Peyer's patch (tissue), 4 donors: Measurements from ENCODE around the gene XRCC5. TPM values are rescaled to one million over a fixed set of nuclear protein-coding genes. Genes with fewer than 3 reads are reported as not detected.

Experiments
- DNase-seq, 3 donors: peaks; one replicate each; pipeline ENCODE4 v3.0.0-alpha.2; 2017 to 2019
- H3K27ac ChIP-seq, 4 donors: fragments of 200-600 bp; sonication (generic); one replicate each; pipeline ENCODE4 v1.5.1; 2016 to 2019
- H3K27me3 ChIP-seq, 2 donors: fragments of 200-600 bp; sonication (generic); one replicate each; pipeline ENCODE4 v1.5.1; 2019
- H3K36me3 ChIP-seq, 3 donors: fragments of 200-600 bp; sonication (generic); one replicate each; pipeline ENCODE4 v1.5.1; 2016 to 2019
- H3K4me1 ChIP-seq, 4 donors: fragments of 200-600 bp; sonication (generic); one replicate each; pipeline ENCODE4 v1.5.1; 2016 to 2019
- H3K4me3 ChIP-seq, 4 donors: fragments of 200-600 bp; sonication (generic); 1 replicate in 3 of 4; 2 replicates in 1 of 4; pipeline ENCODE4 v1.5.1; 2016 to 2019; ENCODE audit warnings: mild to moderate bottlenecking in 1 of 4
- H3K9me3 ChIP-seq, 4 donors: fragments of 200-600 bp; sonication (generic); one replicate each; pipeline ENCODE4 v1.5.1; 2016 to 2019; ENCODE audit warnings: mild to moderate bottlenecking in 1 of 4
- CTCF ChIP-seq, 6 experiments: fragments of 450-650 bp in 4 of 6; fragments of 200-600 bp in 2 of 6; sonication (generic) in 1 of 6; IDR thresholded peaks; one replicate each; pipeline ENCODE4 v1.5.1; 2017 to 2019; ENCODE audit warnings: antibody characterized with exemption in 6 of 6, mild to moderate bottlenecking in 3 of 6, moderate library complexity in 1 of 6
- POLR2A ChIP-seq, 2 donors: fragments of 450-650 bp; IDR thresholded peaks; one replicate each; pipeline ENCODE4 v1.5.1; 2017; ENCODE audit warnings: antibody characterized with exemption in 2 of 2, mild to moderate bottlenecking in 2 of 2, moderate library complexity in 2 of 2
- total RNA-seq, 4 donors: library from RNA; depleted of rRNA; stranded (reverse); fragments of >200 nt; gene quantifications; one replicate each; pipeline ENCODE4 v1.1.0, GENCODE V29; 2016

XRCC5 gene
- total RNA-seq, 4 donors from 2014 or later = 81.7 to 140 (median 111) TPM

- TF ChIP-seq CTCF (IDR thresholded peaks at IDR 0.05) = no peak
- TF ChIP-seq POLR2A (IDR thresholded peaks at IDR 0.05) = no peak
- H3K27me3 ChIP-seq = no peaks in the 10 kb centered on the region
- peaks cover 0 to 21% (median 2%) of the 10 kb centered on the region in 4 donors for H3K4me1 ChIP-seq
- peak overlapping the region; percentile 37 to 87 (median 66) for H3K27ac ChIP-seq
- H3K4me3 ChIP-seq = peak overlapping the region in 3 of 4 donors; percentile 70 to 73 (median 73)
- no peak for DNase-seq
- peaks cover 0 to 23% (median 0%) of the 10 kb centered on the region in 3 donors for H3K36me3 ChIP-seq
- no peaks in the 10 kb centered on the region for H3K9me3 ChIP-seq
Observed at GRCh38 chr2:216108310-216108966, 710 bp upstream of the XRCC5 start.

GRCh38 chr2:216109962-216110614, 940 bp downstream of the XRCC5 start:
- no peak for DNase-seq
- Histone ChIP-seq H3K4me1 (peaks cover 0 to 27% (median 2%) of the 10 kb centered on the region in 4 donors), H3K27ac (peak overlapping the region; percentile 83 to 87 (median 85)), H3K27me3 (no peaks in the 10 kb centered on the region), H3K36me3 (peaks cover 0 to 33% (median 0%) of the 10 kb centered on the region in 3 donors), H3K9me3 (no peaks in the 10 kb centered on the region), H3K4me3 (peak overlapping the region; percentile 69 to 73 (median 72))
- peak in 5 of 6 experiments; percentile 32 to 58 (median 46) for TF ChIP-seq CTCF (IDR thresholded peaks at IDR 0.05)
- no peak for TF ChIP-seq POLR2A (IDR thresholded peaks at IDR 0.05)

- H3K4me3 ChIP-seq = peak overlapping the region in 1 of 4 donors; percentile 73
Observed at GRCh38 chr2:216110620-216111019, 1.5 kb downstream of the XRCC5 start.

GRCh38 chr2:216111122-216111521, 2.0 kb downstream of the XRCC5 start:
- DNase-seq = no peak
- H3K27me3 ChIP-seq = no peaks in the 10 kb centered on the region
- H3K4me1 ChIP-seq = peaks cover 0 to 35% (median 2%) of the 10 kb centered on the region in 4 donors
- peaks cover 0 to 33% (median 0%) of the 10 kb centered on the region in 3 donors for H3K36me3 ChIP-seq
- H3K4me3 ChIP-seq = no peak overlapping the region
- H3K27ac ChIP-seq = no peak overlapping the region
- TF ChIP-seq POLR2A (IDR thresholded peaks at IDR 0.05) (no peak), CTCF (IDR thresholded peaks at IDR 0.05) (no peak)
- no peaks in the 10 kb centered on the region for H3K9me3 ChIP-seq

More at GRCh38 chr2:216110620-216111019, 1.5 kb downstream of the XRCC5 start:
- H3K36me3 ChIP-seq = peaks cover 0 to 33% (median 0%) of the 10 kb centered on the region in 3 donors
- H3K9me3 ChIP-seq = no peaks in the 10 kb centered on the region
- peak overlapping the region in 3 of 4 donors; percentile 83 to 87 (median 87) for H3K27ac ChIP-seq
- H3K4me1 ChIP-seq = peaks cover 0 to 32% (median 2%) of the 10 kb centered on the region in 4 donors
- no peak for TF ChIP-seq CTCF (IDR thresholded peaks at IDR 0.05)
- no peak for TF ChIP-seq POLR2A (IDR thresholded peaks at IDR 0.05)
- H3K27me3 ChIP-seq = no peaks in the 10 kb centered on the region
- no peak for DNase-seq

- peaks cover 0 to 35% (median 2%) of the 10 kb centered on the region in 4 donors for H3K4me1 ChIP-seq
- H3K27ac ChIP-seq = no peak overlapping the region
- H3K27me3 ChIP-seq = no peaks in the 10 kb centered on the region
- peaks cover 0 to 51% (median 0%) of the 10 kb centered on the region in 3 donors for H3K36me3 ChIP-seq
- TF ChIP-seq CTCF (IDR thresholded peaks at IDR 0.05) (no peak), POLR2A (IDR thresholded peaks at IDR 0.05) (no peak)
- H3K9me3 ChIP-seq = no peaks in the 10 kb centered on the region
- no peak for DNase-seq
- H3K4me3 ChIP-seq = no peak overlapping the region
Observed at GRCh38 chr2:216112926-216113325, 3.8 kb downstream of the XRCC5 start.
